ENCODE results near the gene RAB9A. TPM values are rescaled to one million over a fixed set of nuclear protein-coding genes. Genes with fewer than 3 reads are reported as not detected.
"Not testable (repeated sequence)": the region's sequence is repeated elsewhere in the genome, so short reads cannot be mapped to it uniquely, and the experiment has no call there.

The RAB9A gene
- total RNA-seq, 1 experiment from 2014 or later: 100 TPM

GRCh38 chrX:13666836-13667235, 22.1 kb upstream of the RAB9A start:
- no peak for DNase-seq (ENCODE audit: low read depth)
- in situ Hi-C loops (cut with HindIII; ENCODE audit: low pct_unique_long_range_greater_than_20kb, low sequenced_read_pairs): no loop called here

- in situ Hi-C loops (cut with HindIII; ENCODE audit: low pct_unique_long_range_greater_than_20kb, low sequenced_read_pairs): no loop called here
- no peak for DNase-seq (ENCODE audit: low read depth)
Measured at GRCh38 chrX:13667919-13668318, 21.0 kb upstream of the RAB9A start.

DNA sequence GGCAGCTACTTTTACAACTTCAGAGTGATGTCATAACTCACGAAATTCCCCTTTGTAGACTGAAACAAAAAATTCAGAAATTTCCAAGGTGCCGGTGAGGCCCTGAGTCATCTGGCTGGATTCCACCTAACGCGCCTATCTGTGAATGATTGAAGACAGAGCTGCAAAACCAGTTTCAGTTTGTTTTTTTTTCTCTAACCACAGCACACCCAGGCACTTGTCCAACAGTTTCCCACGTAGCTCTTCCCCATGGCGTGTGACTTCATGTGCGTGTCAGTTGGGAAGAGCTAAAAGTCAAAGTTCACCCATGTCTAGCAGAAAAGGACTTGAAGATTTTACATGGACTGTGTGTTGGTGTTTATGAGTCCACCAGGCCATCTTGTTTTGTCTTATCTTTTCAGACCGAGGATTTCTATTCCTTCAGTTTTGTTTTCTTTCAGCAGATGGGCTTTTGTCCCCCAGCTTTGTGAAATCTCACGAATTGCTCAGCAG, 19.6 kb upstream of the RAB9A start:
- DNase-seq (ENCODE audit: low read depth): peak; percentile 98
- in situ Hi-C loops (cut with HindIII; ENCODE audit: low pct_unique_long_range_greater_than_20kb, low sequenced_read_pairs): no loop called here

- in situ Hi-C loops (cut with HindIII; ENCODE audit: low pct_unique_long_range_greater_than_20kb, low sequenced_read_pairs); DNase-seq (ENCODE audit: low read depth): not testable (repeated sequence)
Measured at GRCh38 chrX:13669755-13670154, 19.2 kb upstream of the RAB9A start.

- in situ Hi-C loops (cut with HindIII; ENCODE audit: low pct_unique_long_range_greater_than_20kb, low sequenced_read_pairs): no loop called here
Measured at GRCh38 chrX:13670197-13670596, 18.7 kb upstream of the RAB9A start.

GRCh38 chrX:13673016-13673415, 15.9 kb upstream of the RAB9A start:
- DNase-seq (ENCODE audit: low read depth): no peak
- in situ Hi-C loops (cut with HindIII; ENCODE audit: low pct_unique_long_range_greater_than_20kb, low sequenced_read_pairs): no loop called here

More at GRCh38 chrX:13670197-13670596, 18.7 kb upstream of the RAB9A start:
- no peak for DNase-seq (ENCODE audit: low read depth)

DNA sequence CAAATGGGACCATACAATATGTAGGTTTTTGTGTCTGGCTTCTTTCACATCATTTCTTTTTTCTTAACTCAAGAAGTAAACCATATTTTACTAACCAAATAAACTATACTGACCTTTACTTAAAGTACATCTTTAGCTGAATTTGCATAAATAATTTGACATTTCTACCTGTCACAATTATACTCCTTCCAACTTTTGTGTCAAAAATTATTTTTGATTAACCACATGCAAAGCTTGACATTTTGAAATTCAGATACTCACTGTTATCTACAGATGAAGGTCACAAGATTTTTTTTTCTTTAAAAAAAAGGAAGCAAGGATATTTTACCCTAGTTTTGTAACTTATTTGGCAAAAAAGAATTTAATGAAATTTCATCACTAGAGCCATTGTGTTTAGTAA, 12.0 kb upstream of the RAB9A start:
- DNase-seq (ENCODE audit: low read depth): no peak
- in situ Hi-C loops (cut with HindIII; ENCODE audit: low pct_unique_long_range_greater_than_20kb, low sequenced_read_pairs): no loop called here

- in situ Hi-C loops (cut with HindIII; ENCODE audit: low pct_unique_long_range_greater_than_20kb, low sequenced_read_pairs); DNase-seq (ENCODE audit: low read depth): not testable (repeated sequence)
Measured at GRCh38 chrX:13679700-13680099, 9.2 kb upstream of the RAB9A start.

DNA sequence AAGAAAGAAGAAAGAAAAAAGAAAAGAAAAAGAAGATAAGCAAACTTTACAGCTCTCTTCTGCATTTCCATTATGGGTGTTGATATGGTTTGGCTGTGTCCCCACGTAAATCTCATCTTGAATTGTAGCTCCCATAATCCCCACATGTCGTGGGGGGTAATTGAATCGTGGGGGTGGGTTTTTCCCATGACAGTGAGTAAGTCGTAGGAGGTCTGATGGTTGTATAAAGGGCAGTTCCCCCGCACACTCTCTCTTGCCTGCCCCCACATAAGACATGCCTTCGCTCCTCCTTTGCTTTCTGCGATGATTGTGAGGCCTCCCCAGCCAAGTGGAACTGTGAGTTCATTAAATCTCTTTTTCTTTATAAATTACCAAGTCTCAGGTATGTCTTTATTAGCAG, 7.3 kb upstream of the RAB9A start:
- no peak for DNase-seq (ENCODE audit: low read depth)
- in situ Hi-C loops (cut with HindIII; ENCODE audit: low pct_unique_long_range_greater_than_20kb, low sequenced_read_pairs): no loop called here

- in situ Hi-C loops (cut with HindIII; ENCODE audit: low pct_unique_long_range_greater_than_20kb, low sequenced_read_pairs): no loop called here
- no peak for DNase-seq (ENCODE audit: low read depth)
Measured at GRCh38 chrX:13684361-13684760, 4.6 kb upstream of the RAB9A start.

GRCh38 chrX:13685126-13685763, 3.7 kb upstream of the RAB9A start:
- in situ Hi-C loops (cut with HindIII; ENCODE audit: low pct_unique_long_range_greater_than_20kb, low sequenced_read_pairs): no loop called here
- peak; percentile 56 for DNase-seq (ENCODE audit: low read depth)

DNA sequence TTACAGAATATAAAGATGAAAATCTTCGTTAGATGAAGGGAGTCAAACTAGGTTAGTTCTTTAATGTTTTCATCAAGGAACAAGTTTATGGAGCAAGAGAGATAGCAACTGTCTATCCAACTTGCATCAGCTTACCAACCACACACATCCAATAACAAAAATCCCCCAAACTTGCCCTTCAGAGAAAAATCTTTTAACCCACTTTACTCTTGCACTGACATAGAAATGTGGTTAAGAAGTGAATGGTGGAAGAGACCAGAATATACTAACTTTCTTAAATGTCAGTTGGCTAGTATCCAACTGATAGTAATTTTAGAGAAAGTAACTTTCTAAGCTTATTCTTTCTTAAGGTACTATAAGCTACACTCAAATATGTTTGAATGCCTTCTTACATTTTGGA, 1.7 kb upstream of the RAB9A start:
- DNase-seq (ENCODE audit: low read depth): no peak
- in situ Hi-C loops (cut with HindIII; ENCODE audit: low pct_unique_long_range_greater_than_20kb, low sequenced_read_pairs): no loop called here

DNA sequence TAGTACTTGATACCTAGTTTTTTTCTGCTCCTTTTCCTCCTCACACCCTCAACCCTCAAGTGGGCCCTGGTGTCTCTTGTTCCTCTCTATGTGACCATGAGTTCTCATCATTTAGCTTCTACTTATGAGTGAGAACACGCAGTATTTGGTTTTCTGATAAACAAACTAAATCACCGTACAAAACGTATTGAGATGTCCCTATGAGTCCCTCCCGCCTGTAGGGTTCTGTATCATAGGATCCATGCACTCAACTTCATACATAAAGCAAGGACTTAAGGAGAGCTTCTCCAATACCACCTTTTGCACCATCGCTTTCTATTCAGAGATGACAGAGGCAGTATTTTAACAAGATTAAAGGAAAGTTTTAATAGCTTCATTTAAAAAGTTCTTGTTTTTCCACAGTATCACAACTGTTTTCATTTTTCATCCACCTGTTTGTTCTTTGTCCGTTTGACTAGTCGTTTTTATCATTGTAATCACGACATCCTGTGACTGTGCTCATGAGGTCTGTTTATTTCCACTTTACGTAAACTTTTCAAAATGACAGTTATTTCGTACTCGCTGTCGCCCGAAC, 457 bp upstream of the RAB9A start:
- in situ Hi-C loops (cut with HindIII; ENCODE audit: low pct_unique_long_range_greater_than_20kb, low sequenced_read_pairs): no loop called here

GRCh38 chrX:13689741-13690211, 848 bp downstream of the RAB9A start:
- in situ Hi-C loops (cut with HindIII; ENCODE audit: low pct_unique_long_range_greater_than_20kb, low sequenced_read_pairs): no loop called here
- DNase-seq (ENCODE audit: low read depth): no peak

More for the DNA sequence above, 457 bp upstream of the RAB9A start:
- no peak for DNase-seq (ENCODE audit: low read depth)

DNA sequence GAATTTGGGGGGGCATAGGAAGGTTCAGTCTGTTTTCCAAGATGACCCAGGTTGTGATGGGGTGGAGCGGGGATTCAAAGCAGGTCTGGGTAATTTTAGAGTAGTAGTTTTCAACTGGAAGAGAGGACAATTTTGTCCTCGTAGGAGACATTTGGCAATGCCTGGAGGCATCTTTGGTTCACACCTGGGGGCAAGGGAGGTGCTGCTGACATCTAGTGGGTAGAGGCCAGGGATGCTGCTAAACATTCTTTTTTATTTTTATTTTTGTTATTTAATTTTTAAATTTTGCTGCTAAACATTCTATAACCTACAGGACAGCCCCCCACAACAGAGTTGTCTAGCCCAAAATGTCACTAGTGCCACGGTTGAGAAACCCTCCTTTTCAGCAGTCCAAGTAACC, 1.9 kb downstream of the RAB9A start:
- in situ Hi-C loops (cut with HindIII; ENCODE audit: low pct_unique_long_range_greater_than_20kb, low sequenced_read_pairs): no loop called here
- DNase-seq (ENCODE audit: low read depth): peak; percentile 27

- in situ Hi-C loops (cut with HindIII; ENCODE audit: low pct_unique_long_range_greater_than_20kb, low sequenced_read_pairs): no loop called here
- peak; percentile 79 for DNase-seq (ENCODE audit: low read depth)
Measured at GRCh38 chrX:13691841-13692371, 3.0 kb downstream of the RAB9A start.

GRCh38 chrX:13692771-13693231, 3.9 kb downstream of the RAB9A start:
- in situ Hi-C loops (cut with HindIII; ENCODE audit: low pct_unique_long_range_greater_than_20kb, low sequenced_read_pairs): no loop called here
- DNase-seq (ENCODE audit: low read depth): peak; percentile 67

- in situ Hi-C loops (cut with HindIII; ENCODE audit: low pct_unique_long_range_greater_than_20kb, low sequenced_read_pairs): no loop called here
Measured at GRCh38 chrX:13693341-13693961, 4.5 kb downstream of the RAB9A start.

DNA sequence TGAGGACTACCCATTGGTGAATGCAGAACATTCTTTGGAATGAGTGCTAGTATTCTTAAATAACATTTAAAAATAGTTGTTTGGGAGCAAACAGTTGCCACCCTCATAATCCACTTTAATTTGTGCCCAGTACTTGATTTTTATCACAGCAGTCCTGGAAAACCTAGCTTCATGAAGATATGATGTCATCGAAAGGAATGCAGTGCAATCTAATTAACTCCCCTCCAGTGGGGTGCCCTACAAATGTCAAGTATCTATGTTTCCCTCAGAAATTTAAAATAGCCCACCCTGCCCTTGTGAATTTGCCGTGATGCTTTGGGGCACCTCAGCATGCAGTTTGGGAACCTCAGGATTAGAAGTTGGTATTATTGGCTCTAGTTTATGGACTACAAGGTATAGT, 5.4 kb downstream of the RAB9A start:
- in situ Hi-C loops (cut with HindIII; ENCODE audit: low pct_unique_long_range_greater_than_20kb, low sequenced_read_pairs): no loop called here

More at GRCh38 chrX:13693341-13693961, 4.5 kb downstream of the RAB9A start:
- peak; percentile 76 for DNase-seq (ENCODE audit: low read depth)

More for the DNA sequence above, 5.4 kb downstream of the RAB9A start:
- no peak for DNase-seq (ENCODE audit: low read depth)
